NCI-H226 (cell line): ENCODE data around the gene HCN4.
A peak's percentile ranks its signal among the peaks of the same experiment; 100 is the strongest.

Source experiments
- DNase-seq: peaks from one replicate; pipeline ENCODE4 v3.0.0-alpha.2; 2015

The HCN4 gene

GRCh38 chr15:73287019-73287418 lies 81.7 kb downstream of the HCN4 start:
- DNase-seq: no peak

- DNase-seq: no peak
Measured at GRCh38 chr15:73286311-73286710, 82.4 kb downstream of the HCN4 start.

- DNase-seq: no peak
Measured at GRCh38 chr15:73284090-73284716, 84.6 kb downstream of the HCN4 start.

- peak; percentile 27 for DNase-seq
Measured at GRCh38 chr15:73283366-73283962, 85.3 kb downstream of the HCN4 start.

- no peak for DNase-seq
Measured at GRCh38 chr15:73282567-73283365, 86.0 kb downstream of the HCN4 start.

GRCh38 chr15:73275862-73276261 lies 92.9 kb downstream of the HCN4 start:
- DNase-seq: no peak

GRCh38 chr15:73273181-73274002 lies 95.4 kb downstream of the HCN4 start:
- DNase-seq: peak; percentile 39

GRCh38 chr15:73270366-73271097 lies 98.2 kb downstream of the HCN4 start:
- no peak for DNase-seq
